Lung (tissue), 12 donors: ENCODE data around the gene ZSCAN10. TPM values are rescaled to one million over a fixed set of nuclear protein-coding genes. Genes with fewer than 3 reads are reported as not detected.

ENCODE experiments used
- ATAC-seq: fragments of 200-7000 bp; cut with Tn5 transposase; one replicate; pipeline ENCODE4 v1.9.1; 2020; ENCODE audit warnings: moderate number of reproducible peaks; ENCODE audit not compliant: insufficient read depth, low FRiP score
- DNase-seq, 3 donors: peaks; one replicate each; pipeline ENCODE4 v3.0.0-alpha.2; 2013 to 2017
- H3K27ac ChIP-seq, 2 donors: one replicate each; pipeline ENCODE4 v1.5.1; 2013; ENCODE audit warnings: mild to moderate bottlenecking in 2 of 2, moderate library complexity in 2 of 2, control low read depth in 1 of 2, inconsistent platforms in 1 of 2, low read depth in 1 of 2, low read length in 1 of 2
- H3K27me3 ChIP-seq, 3 donors: one replicate each; pipeline ENCODE4 v1.5.1; 2013; ENCODE audit warnings: low read length in 2 of 3; ENCODE audit not compliant: control insufficient read depth in 3 of 3, insufficient read depth in 3 of 3
- H3K36me3 ChIP-seq, 4 donors: one replicate each; pipeline ENCODE4 v1.5.1; 2013; ENCODE audit warnings: low read length in 4 of 4, mild to moderate bottlenecking in 1 of 4, moderate library complexity in 1 of 4; ENCODE audit not compliant: control insufficient read depth in 4 of 4, insufficient read depth in 4 of 4
- H3K4me1 ChIP-seq, 5 donors: one replicate each; pipeline ENCODE4 v1.5.1; 2013; ENCODE audit warnings: low read length in 5 of 5, mild to moderate bottlenecking in 2 of 5, moderate library complexity in 1 of 5; ENCODE audit not compliant: control insufficient read depth in 5 of 5, insufficient read depth in 5 of 5
- H3K4me3 ChIP-seq: one replicate; pipeline ENCODE4 v1.5.1; 2013; ENCODE audit warnings: mild to moderate bottlenecking, control low read depth, moderate library complexity
- H3K9ac ChIP-seq, 2 donors: one replicate each; pipeline ENCODE4 v1.5.1; 2013; ENCODE audit warnings: low read length in 2 of 2, control low read depth in 1 of 2; ENCODE audit not compliant: insufficient read depth in 1 of 2
- H3K9me3 ChIP-seq, 4 donors: one replicate each; pipeline ENCODE4 v1.5.1; 2013; ENCODE audit warnings: low read length in 3 of 4, mild to moderate bottlenecking in 1 of 4, moderate library complexity in 1 of 4; ENCODE audit not compliant: control insufficient read depth in 4 of 4, insufficient read depth in 3 of 4
- CTCF ChIP-seq: IDR thresholded peaks from 2 replicates; pipeline ENCODE4 v1.5.1; 2012; ENCODE audit warnings: mild to moderate bottlenecking; ENCODE audit errors: control extremely low read depth, extremely low read depth
- WGBS, 2 donors: extraction: QIAGEN DNeasy Blood & Tissue Kit; methylation state at CpG; one replicate each; pipeline ENCODE4 v1.1.7; 2013; 5-methylcytosine and 5-hydroxymethylcytosine counted together
- polyA plus RNA-seq, 2 donors: library from polyadenylated mRNA; stranded (reverse); fragments of 200-250 nt; gene quantifications; one replicate each; pipeline ENCODE4 v1.2.1, GENCODE V29; 2013
- total RNA-seq, 2 donors: library from RNA; depleted of rRNA in 1 of 2; stranded (reverse); fragments of >200 nt in 1 of 2; gene quantifications; one replicate each; pipeline ENCODE4 v1.2.1, GENCODE V29; 2014 to 2021
- donor health status: control.
- donor health status: control.
- donor health status: Bipolar disorder and iron deficiency.
- donor health status: healthy.
- donor health status: DM: yes; HTN: yes; CAD: no.

ZSCAN10 gene
- total and polyA plus RNA-seq, 4 donors: 0.02 to 0.21 TPM; not detected in 2

- Histone ChIP-seq H3K27me3 (no peaks in the 10 kb centered on the region), H3K9me3 (no peaks in the 10 kb centered on the region)
- WGBS, 2 donors: 91 to 94% methylated on average over 15 to 16 of the region's 16 CpGs
Measured at GRCh38 chr16:3147046-3147756, 48.1 kb upstream of the ZSCAN10 start.

DNA sequence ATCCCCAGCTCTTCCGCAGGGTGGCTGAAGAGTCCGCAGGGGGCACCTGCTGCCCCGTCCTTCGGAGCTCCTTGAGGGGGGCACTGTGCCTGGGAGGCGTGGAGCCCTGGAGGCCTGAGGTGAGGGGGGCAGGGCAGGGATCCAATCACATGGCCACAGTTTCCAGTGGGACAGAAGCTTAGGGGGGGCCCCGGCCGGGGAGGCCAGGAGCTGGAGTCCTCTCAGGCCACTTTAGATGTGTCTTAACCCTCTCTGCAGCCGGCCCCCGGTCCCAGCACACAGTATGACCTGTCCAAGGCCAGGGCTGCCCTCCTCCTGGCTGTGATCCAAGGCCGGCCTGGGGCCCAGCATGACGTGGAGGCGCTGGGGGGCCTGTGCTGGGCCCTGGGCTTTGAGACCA lies 46.6 kb upstream of the ZSCAN10 start:
- H3K4me1 ChIP-seq: peaks cover 0 to 7% (median 0%) of the 10 kb centered on the region in 5 donors
- H3K27me3 ChIP-seq: no peaks in the 10 kb centered on the region
- no peaks in the 10 kb centered on the region for H3K9me3 ChIP-seq
- peaks cover 0 to 22% (median 3%) of the 10 kb centered on the region in 4 donors for H3K36me3 ChIP-seq
- DNase-seq (no peak), ATAC-seq (no peak)
- WGBS, 2 donors: 85 to 88% methylated on average over 12 of the region's 12 CpGs
- no peak overlapping the region for H3K9ac ChIP-seq
- no peak overlapping the region for H3K4me3 ChIP-seq
- no peak overlapping the region for H3K27ac ChIP-seq
- TF ChIP-seq CTCF: no peak

More at GRCh38 chr16:3147046-3147756, 48.1 kb upstream of the ZSCAN10 start:
- no peak overlapping the region for H3K4me3 ChIP-seq
- no peak overlapping the region for H3K27ac ChIP-seq
- no peak overlapping the region for H3K9ac ChIP-seq
- TF ChIP-seq CTCF: no peak
- ATAC-seq: no peak
- DNase-seq: no peak
- H3K4me1 ChIP-seq: peaks cover 0 to 14% (median 0%) of the 10 kb centered on the region in 5 donors
- peaks cover 0 to 8% (median 0%) of the 10 kb centered on the region in 4 donors for H3K36me3 ChIP-seq

GRCh38 chr16:3145151-3145550 lies 46.1 kb upstream of the ZSCAN10 start:
- Histone ChIP-seq H3K27ac (no peak overlapping the region), H3K9me3 (no peaks in the 10 kb centered on the region), H3K4me3 (no peak overlapping the region), H3K27me3 (no peaks in the 10 kb centered on the region), H3K9ac (no peak overlapping the region), H3K36me3 (peaks cover 0 to 24% (median 3%) of the 10 kb centered on the region in 4 donors), H3K4me1 (peaks cover 0 to 7% (median 0%) of the 10 kb centered on the region in 5 donors)
- ATAC-seq (no peak), DNase-seq (no peak)
- 88 to 91% methylated on average over 10 of the region's 10 CpGs for WGBS, 2 donors
- no peak for TF ChIP-seq CTCF
